HepG2 (cell line): ENCODE data around the gene CTNND1. TPM values are rescaled to one million over a fixed set of nuclear protein-coding genes. Genes with fewer than 3 reads are reported as not detected.

Source experiments
- BATF2 ChIP-seq: sonication (generic); formaldehyde crosslinking; IDR thresholded peaks from 2 replicates; pipeline ENCODE4 v1.8.0; 2022; ENCODE audit warnings: mild to moderate bottlenecking, missing genetic modification reagents, moderate library complexity
- CCAR2 ChIP-seq: fragments of 200-400 bp; formaldehyde crosslinking; optimal IDR thresholded peaks from 2 replicates; pipeline ENCODE3; 2018; ENCODE audit warnings: low read depth, mild to moderate bottlenecking, low read length, moderate library complexity
- GATAD1 ChIP-seq: IDR thresholded peaks from 2 replicates; pipeline ENCODE4 v1.6.1; 2016; ENCODE audit warnings: missing genetic modification reagents, missing compliant biosample characterization
- GLI4 ChIP-seq: sonication (generic); formaldehyde crosslinking; IDR thresholded peaks from 2 replicates; pipeline ENCODE4 v1.5.1; 2020; ENCODE audit warnings: missing genetic modification reagents, mild to moderate bottlenecking, moderate library complexity, borderline replicate concordance
- IRX3 ChIP-seq: sonication (generic); formaldehyde crosslinking; IDR thresholded peaks from 2 replicates; pipeline ENCODE4 v1.8.1; 2023; ENCODE audit warnings: mild to moderate bottlenecking, low read depth, missing genetic modification reagents, borderline replicate concordance
- ISX ChIP-seq: sonication (generic); formaldehyde crosslinking; conservative IDR thresholded peaks from 2 replicates; pipeline ENCODE4 v1.5.0; 2020; ENCODE audit warnings: missing genetic modification reagents
- KAT8 ChIP-seq: IDR thresholded peaks from 2 replicates; pipeline ENCODE4 v1.6.1; 2016; ENCODE audit warnings: missing genetic modification reagents, missing compliant biosample characterization
- KDM3A ChIP-seq: IDR thresholded peaks from 2 replicates; pipeline ENCODE4 v1.6.1; 2018; ENCODE audit warnings: low read depth, missing compliant biosample characterization
- LRRFIP1 ChIP-seq: sonication (generic); formaldehyde crosslinking; conservative IDR thresholded peaks from 2 replicates; pipeline ENCODE4 v1.4.0; 2020; ENCODE audit warnings: missing genetic modification reagents
- MIXL1 ChIP-seq: IDR thresholded peaks from 2 replicates; pipeline ENCODE4 v1.6.1; 2016
- ZBTB43 ChIP-seq: sonication (generic); formaldehyde crosslinking; conservative IDR thresholded peaks from 2 replicates; pipeline ENCODE4 v1.4.0; 2020; ENCODE audit warnings: missing genetic modification reagents
- ZMYM4 ChIP-seq: sonication (generic); formaldehyde crosslinking; IDR thresholded peaks from 2 replicates; pipeline ENCODE4 v1.8.1; 2023; ENCODE audit warnings: mild to moderate bottlenecking, missing genetic modification reagents
- ZNF205 ChIP-seq: IDR thresholded peaks from 2 replicates; pipeline ENCODE4 v1.6.1; 2018; ENCODE audit warnings: missing biosample characterization, missing genetic modification reagents
- ZNF441 ChIP-seq: sonication (generic); formaldehyde crosslinking; IDR thresholded peaks from 2 replicates; pipeline ENCODE4 v1.7.0; 2021; ENCODE audit warnings: missing genetic modification reagents, borderline replicate concordance
- ZNF496 ChIP-seq: sonication (generic); formaldehyde crosslinking; IDR thresholded peaks from 2 replicates; pipeline ENCODE4 v1.8.1; 2023; ENCODE audit warnings: mild to moderate bottlenecking, moderate library complexity, missing genetic modification reagents; ENCODE audit not compliant: insufficient replicate concordance
- ZSCAN12 ChIP-seq: sonication (generic); formaldehyde crosslinking; IDR thresholded peaks from 2 replicates; pipeline ENCODE4 v1.9.0; 2021; ENCODE audit warnings: mild to moderate bottlenecking, missing genetic modification reagents
- polyA plus RNA-seq, 8 experiments: library from polyadenylated mRNA; depleted of rRNA in 3 of 8; stranded (reverse) in 7 of 8; unstranded in 1 of 8; fragments of >200 nt; fragmentation: Illumina TruSeq in 4 of 8; extraction: Trizol in 4 of 8; gene quantifications; 2 replicates each; pipeline versions ENCODE4 v1.2.1 to v1.2.3, GENCODE V29; 2011 to 2016; ENCODE audit warnings: low read depth in 4 of 8, missing spikeins in 1 of 8, mixed read lengths in 1 of 8; ENCODE audit not compliant: insufficient read depth in 1 of 8
- total RNA-seq, 5 experiments: library from RNA; depleted of rRNA; stranded (reverse); fragments of >200 nt; fragmentation: Illumina TruSeq; extraction: Trizol; gene quantifications; 2 replicates each; pipeline ENCODE4 v1.2.3, GENCODE V29; 2016; ENCODE audit warnings: low read depth in 1 of 5
- TF ChIP-seq, protein P1 (sequence below): sonication (generic); formaldehyde crosslinking; IDR thresholded peaks from 2 replicates; pipeline ENCODE4 v1.8.0; 2022; ENCODE audit warnings: mild to moderate bottlenecking, missing genetic modification reagents
- TF ChIP-seq, protein P2 (sequence below): sonication (generic); formaldehyde crosslinking; IDR thresholded peaks from 2 replicates; pipeline ENCODE4 v1.4.0; 2020; ENCODE audit warnings: mild to moderate bottlenecking, missing genetic modification reagents, borderline replicate concordance

The CTNND1 gene
- total and polyA plus RNA-seq, 2 of the 13 experiments (the other 11 are each of a cell fraction or from before 2014, with no cell fraction given): 117 to 128 TPM

GRCh38 chr11:57778318-57779037 lies 16.9 kb downstream of the CTNND1 start (continued):
- TF ChIP-seq KDM3A (CRISPR knock-in tag): no peak
- TF ChIP-seq, protein P1, sequence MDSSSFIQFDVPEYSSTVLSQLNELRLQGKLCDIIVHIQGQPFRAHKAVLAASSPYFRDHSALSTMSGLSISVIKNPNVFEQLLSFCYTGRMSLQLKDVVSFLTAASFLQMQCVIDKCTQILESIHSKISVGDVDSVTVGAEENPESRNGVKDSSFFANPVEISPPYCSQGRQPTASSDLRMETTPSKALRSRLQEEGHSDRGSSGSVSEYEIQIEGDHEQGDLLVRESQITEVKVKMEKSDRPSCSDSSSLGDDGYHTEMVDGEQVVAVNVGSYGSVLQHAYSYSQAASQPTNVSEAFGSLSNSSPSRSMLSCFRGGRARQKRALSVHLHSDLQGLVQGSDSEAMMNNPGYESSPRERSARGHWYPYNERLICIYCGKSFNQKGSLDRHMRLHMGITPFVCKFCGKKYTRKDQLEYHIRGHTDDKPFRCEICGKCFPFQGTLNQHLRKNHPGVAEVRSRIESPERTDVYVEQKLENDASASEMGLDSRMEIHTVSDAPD (CRISPR knock-in tag): no peak
- no peak for TF ChIP-seq ZBTB43 (CRISPR knock-in tag)
- 0 out of 2 replicates have a peak, but pooled peaks have one; percentile 27 for TF ChIP-seq ZNF205 (CRISPR knock-in tag)
- peak; percentile 57 for TF ChIP-seq CCAR2
- no peak for TF ChIP-seq LRRFIP1 (CRISPR knock-in tag)
- no peak; the same call in 1 of the 2 replicates for TF ChIP-seq KAT8 (CRISPR knock-in tag)
- no peak; the same call in 1 of the 2 replicates for TF ChIP-seq ZNF441
- no peak for TF ChIP-seq BATF2
- peak; percentile 64 for TF ChIP-seq ZMYM4
- no peak for TF ChIP-seq ZNF496 (CRISPR knock-in tag)
- TF ChIP-seq, protein P2, sequence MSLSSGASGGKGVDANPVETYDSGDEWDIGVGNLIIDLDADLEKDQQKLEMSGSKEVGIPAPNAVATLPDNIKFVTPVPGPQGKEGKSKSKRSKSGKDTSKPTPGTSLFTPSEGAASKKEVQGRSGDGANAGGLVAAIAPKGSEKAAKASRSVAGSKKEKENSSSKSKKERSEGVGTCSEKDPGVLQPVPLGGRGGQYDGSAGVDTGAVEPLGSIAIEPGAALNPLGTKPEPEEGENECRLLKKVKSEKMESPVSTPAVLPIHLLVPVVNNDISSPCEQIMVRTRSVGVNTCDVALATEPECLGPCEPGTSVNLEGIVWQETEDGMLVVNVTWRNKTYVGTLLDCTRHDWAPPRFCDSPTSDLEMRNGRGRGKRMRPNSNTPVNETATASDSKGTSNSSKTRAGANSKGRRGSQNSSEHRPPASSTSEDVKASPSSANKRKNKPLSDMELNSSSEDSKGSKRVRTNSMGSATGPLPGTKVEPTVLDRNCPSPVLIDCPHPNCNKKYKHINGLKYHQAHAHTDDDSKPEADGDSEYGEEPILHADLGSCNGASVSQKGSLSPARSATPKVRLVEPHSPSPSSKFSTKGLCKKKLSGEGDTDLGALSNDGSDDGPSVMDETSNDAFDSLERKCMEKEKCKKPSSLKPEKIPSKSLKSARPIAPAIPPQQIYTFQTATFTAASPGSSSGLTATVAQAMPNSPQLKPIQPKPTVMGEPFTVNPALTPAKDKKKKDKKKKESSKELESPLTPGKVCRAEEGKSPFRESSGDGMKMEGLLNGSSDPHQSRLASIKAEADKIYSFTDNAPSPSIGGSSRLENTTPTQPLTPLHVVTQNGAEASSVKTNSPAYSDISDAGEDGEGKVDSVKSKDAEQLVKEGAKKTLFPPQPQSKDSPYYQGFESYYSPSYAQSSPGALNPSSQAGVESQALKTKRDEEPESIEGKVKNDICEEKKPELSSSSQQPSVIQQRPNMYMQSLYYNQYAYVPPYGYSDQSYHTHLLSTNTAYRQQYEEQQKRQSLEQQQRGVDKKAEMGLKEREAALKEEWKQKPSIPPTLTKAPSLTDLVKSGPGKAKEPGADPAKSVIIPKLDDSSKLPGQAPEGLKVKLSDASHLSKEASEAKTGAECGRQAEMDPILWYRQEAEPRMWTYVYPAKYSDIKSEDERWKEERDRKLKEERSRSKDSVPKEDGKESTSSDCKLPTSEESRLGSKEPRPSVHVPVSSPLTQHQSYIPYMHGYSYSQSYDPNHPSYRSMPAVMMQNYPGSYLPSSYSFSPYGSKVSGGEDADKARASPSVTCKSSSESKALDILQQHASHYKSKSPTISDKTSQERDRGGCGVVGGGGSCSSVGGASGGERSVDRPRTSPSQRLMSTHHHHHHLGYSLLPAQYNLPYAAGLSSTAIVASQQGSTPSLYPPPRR (CRISPR knock-in tag): peak; percentile 66; the same call in 1 of the 2 replicates
- TF ChIP-seq IRX3 (CRISPR knock-in tag): no peak
- TF ChIP-seq GATAD1 (CRISPR knock-in tag): 0 out of 2 replicates have a peak, but pooled peaks have one; percentile 2
- no peak for TF ChIP-seq ZSCAN12 (CRISPR knock-in tag)
- no peak for TF ChIP-seq GLI4 (CRISPR knock-in tag)
- peak; percentile 76; the same call in 1 of the 2 replicates for TF ChIP-seq MIXL1 (CRISPR knock-in tag)
- no peak for TF ChIP-seq ISX
